Activated T-helper 17 cell treated with anti-CD3 and anti-CD28 coated beads, Interleukin-2, amount 50 U/mL, for 72 hours (primary cell): ENCODE measurements around the gene ALCAM. TPM values are rescaled to one million over a fixed set of nuclear protein-coding genes. Genes with fewer than 3 reads are reported as not detected.
A peak's percentile ranks its signal among the peaks of the same experiment; 100 is the strongest.

Experiments
- ATAC-seq: fragments of 150-1000 bp; cut with Tn5 transposase; replicated peaks from 2 replicates; pipeline ENCODE4 v1.10.0; 2021; ENCODE audit warnings: mild to moderate bottlenecking, moderate library complexity
- H3K27ac Mint-ChIP-seq: one replicate; pipeline ENCODE4 v1.8.0; 2022; ENCODE audit warnings: mixed read lengths
- H3K27me3 Mint-ChIP-seq: one replicate; pipeline ENCODE4 v1.8.0; 2022; ENCODE audit warnings: mixed read lengths
- H3K36me3 Mint-ChIP-seq: one replicate; pipeline ENCODE4 v1.8.0; 2022; ENCODE audit warnings: low read depth, mild to moderate bottlenecking, mixed read lengths
- H3K4me1 Mint-ChIP-seq: one replicate; pipeline ENCODE4 v1.8.0; 2022; ENCODE audit warnings: mixed read lengths
- H3K4me3 Mint-ChIP-seq: one replicate; pipeline ENCODE4 v1.8.0; 2022; ENCODE audit warnings: mild to moderate bottlenecking, mixed read lengths
- H3K9me3 Mint-ChIP-seq: one replicate; pipeline ENCODE4 v1.8.0; 2022; ENCODE audit warnings: mixed read lengths
- total RNA-seq, 2 donors: library from RNA; stranded (reverse); gene quantifications; one replicate each; pipeline ENCODE4 v1.2.3, GENCODE V29; 2022

ALCAM gene
- total RNA-seq, 2 donors from 2014 or later, result 8.2 to 11.9 TPM

DNA sequence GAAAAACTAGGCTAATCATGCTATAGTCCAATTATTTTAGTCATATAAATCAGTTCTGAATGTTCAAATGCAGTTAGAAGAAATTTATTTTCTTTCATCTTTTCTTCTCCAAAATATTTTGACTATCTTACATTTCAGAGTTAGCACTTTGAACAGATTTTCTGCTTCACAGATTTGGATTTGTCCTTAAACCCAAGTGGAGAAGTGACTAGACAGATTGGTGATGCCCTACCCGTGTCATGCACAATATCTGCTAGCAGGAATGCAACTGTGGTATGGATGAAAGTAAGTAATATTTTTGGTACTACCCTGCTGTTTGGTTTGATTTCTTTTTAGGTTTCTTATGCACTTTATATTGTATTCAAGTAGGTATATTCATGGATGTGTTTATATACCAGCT, 178.3 kb downstream of the ALCAM start:
- H3K36me3 Mint-ChIP-seq, result peaks cover 51% of the 10 kb centered on the region
- H3K27me3 Mint-ChIP-seq, result no peaks in the 10 kb centered on the region

DNA sequence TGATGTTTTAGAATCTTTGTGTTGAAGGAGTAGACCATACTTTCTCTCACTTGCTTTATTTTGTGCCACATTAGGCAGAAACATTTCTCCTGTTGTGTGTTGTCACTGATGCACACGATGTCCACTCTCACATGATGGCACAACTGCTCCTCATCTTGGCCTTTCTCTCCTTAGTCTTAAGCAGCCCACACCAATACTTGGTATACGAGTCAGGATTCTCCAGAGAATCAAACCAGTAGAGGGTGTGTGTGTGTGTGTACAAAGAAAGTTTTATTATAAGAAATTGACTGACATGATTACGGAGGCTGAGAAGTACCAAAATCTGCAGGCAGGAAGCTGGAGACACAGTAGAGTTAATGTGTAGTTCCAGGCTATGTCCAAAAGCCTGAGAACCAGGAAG, 187.1 kb downstream of the ALCAM start:
- Mint-ChIP-seq H3K9me3 (no peaks in the 10 kb centered on the region), H3K36me3 (peaks cover 35% of the 10 kb centered on the region), H3K4me3 (no peak overlapping the region), H3K27ac (no peak overlapping the region), H3K27me3 (no peaks in the 10 kb centered on the region), H3K4me1 (no peaks in the 10 kb centered on the region)
- ATAC-seq, result no peak

More for the DNA sequence above, 178.3 kb downstream of the ALCAM start:
- Mint-ChIP-seq H3K27ac (no peak overlapping the region), H3K9me3 (no peaks in the 10 kb centered on the region), H3K4me1 (no peaks in the 10 kb centered on the region), H3K4me3 (no peak overlapping the region)
- ATAC-seq, result no peak

DNA sequence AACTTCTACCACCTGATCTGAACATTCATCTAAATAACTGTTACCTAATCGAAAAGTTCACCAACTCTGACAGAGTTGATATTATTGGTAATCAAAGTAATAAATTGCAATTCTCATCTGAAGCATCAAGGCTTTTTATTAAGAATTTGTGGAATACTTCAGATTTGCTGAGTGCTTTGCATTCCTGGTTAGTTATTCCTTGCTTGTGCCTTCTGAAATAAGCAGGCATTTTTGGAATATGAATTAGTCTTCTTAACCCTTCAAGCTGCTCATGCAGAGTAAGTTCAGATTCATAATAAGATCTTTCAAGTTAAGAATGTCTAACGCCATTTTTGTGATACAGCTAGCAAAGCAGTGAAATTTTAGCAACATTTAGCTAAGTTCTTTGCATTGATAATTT, 188.5 kb downstream of the ALCAM start:
- Mint-ChIP-seq H3K4me1 (no peaks in the 10 kb centered on the region), H3K36me3 (peaks cover 32% of the 10 kb centered on the region), H3K9me3 (no peaks in the 10 kb centered on the region), H3K27ac (no peak overlapping the region), H3K27me3 (no peaks in the 10 kb centered on the region), H3K4me3 (no peak overlapping the region)
- ATAC-seq, result no peak

DNA sequence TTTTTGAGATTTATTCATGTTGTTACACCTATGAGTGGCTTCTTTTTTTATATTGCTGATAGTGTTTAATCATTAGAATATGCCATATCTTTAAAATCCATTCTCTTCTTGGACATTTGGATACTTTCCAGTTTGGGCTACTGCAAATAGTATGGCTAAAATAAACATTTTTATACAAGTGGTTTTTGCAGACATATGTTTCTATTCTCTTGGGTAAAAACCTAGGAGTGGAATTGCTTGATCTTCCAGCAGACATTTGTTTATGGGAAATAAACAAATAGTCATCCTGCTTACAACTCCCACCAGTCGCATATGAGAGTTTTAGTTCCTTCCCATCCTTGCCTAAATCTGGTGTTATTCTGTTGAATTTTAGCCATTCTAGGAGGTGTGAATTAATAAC, 193.1 kb downstream of the ALCAM start:
- Mint-ChIP-seq H3K4me1 (no peaks in the 10 kb centered on the region), H3K27me3 (no peaks in the 10 kb centered on the region), H3K4me3 (no peak overlapping the region), H3K27ac (no peak overlapping the region), H3K9me3 (no peaks in the 10 kb centered on the region), H3K36me3 (no peaks in the 10 kb centered on the region)
- no peak for ATAC-seq

DNA sequence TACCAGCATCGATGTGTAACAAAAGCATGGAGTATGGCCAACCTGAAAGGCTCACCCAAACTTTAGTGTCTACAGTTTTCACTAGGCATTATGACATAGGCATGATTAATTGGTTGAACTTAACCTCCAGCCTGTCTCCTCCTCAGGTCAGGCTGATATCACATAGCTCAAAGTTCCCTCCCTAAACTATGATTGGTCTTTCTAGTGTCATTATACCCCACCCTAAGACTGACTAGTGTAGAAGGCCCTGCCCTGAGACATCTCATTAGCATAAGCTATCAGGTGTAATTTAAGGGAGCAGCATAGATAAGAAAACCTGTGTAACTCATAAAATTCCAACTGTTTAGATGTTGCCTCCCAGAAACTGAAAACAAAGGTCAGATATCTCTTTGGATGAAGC, 195.2 kb downstream of the ALCAM start:
- Mint-ChIP-seq H3K27ac (no peak overlapping the region), H3K4me1 (no peaks in the 10 kb centered on the region), H3K4me3 (no peak overlapping the region), H3K27me3 (no peaks in the 10 kb centered on the region), H3K9me3 (no peaks in the 10 kb centered on the region), H3K36me3 (no peaks in the 10 kb centered on the region)
- no peak for ATAC-seq

DNA sequence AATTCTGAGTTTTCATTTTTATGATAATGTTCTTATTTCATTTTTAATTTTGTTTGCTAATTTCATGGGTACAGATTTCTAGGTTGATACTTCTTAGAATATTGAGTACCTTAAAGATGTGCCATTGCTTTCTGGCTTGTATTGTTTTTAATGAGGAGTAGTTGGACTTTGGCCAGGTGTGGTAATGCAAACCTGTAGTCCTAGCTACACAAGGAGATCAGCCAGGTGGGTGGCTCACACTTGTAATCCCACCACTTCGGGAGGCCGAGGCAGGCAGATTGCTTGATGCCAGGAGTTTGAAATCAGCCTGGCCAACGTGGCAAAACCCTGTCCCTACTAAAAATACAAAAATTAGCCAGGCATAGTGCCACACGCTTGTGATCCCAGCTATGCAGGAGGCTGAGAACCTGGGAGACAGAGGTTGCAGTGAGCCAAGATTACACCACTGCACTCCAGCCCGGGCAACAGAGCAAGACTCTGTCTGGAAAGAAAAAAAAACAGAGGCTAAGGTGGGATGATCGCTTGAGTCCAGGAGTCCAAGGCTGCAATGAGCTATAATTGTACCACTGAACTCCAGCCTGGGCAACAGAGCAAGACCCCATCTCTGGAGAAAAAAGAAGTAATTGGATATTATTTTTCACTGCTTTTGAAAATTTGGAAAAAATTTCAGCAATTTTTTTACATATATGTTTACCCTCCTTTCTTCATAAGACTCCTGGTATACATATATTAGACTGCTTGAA, 198.0 kb downstream of the ALCAM start:
- no peak overlapping the region for H3K4me3 Mint-ChIP-seq
- ATAC-seq, result no peak
- H3K27me3 Mint-ChIP-seq, result no peaks in the 10 kb centered on the region
- no peaks in the 10 kb centered on the region for H3K9me3 Mint-ChIP-seq
- H3K36me3 Mint-ChIP-seq, result no peaks in the 10 kb centered on the region
- no peaks in the 10 kb centered on the region for H3K4me1 Mint-ChIP-seq
- no peak overlapping the region for H3K27ac Mint-ChIP-seq

DNA sequence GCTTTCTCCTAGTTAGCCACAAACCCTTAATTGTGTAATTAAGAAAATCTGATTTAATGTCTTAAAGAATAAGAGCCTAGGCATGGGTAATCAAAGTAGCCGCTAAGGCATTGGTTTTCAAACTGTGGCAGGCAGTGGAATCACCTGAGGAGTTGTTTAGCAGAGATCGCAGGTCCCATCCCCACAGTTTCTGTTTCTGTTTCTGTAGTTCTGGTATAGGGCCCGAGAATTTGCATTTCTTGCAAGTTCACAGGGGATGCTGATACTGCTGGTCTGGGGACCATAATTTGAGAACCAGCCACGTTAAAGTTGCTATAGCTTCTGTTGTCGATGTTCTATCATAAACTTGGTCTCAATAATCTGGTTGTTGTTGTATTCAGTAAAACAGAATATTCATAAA, 204.3 kb downstream of the ALCAM start:
- Mint-ChIP-seq H3K4me1 (no peaks in the 10 kb centered on the region), H3K36me3 (no peaks in the 10 kb centered on the region), H3K27ac (no peak overlapping the region), H3K27me3 (no peaks in the 10 kb centered on the region), H3K9me3 (no peaks in the 10 kb centered on the region), H3K4me3 (no peak overlapping the region)
- no peak for ATAC-seq

DNA sequence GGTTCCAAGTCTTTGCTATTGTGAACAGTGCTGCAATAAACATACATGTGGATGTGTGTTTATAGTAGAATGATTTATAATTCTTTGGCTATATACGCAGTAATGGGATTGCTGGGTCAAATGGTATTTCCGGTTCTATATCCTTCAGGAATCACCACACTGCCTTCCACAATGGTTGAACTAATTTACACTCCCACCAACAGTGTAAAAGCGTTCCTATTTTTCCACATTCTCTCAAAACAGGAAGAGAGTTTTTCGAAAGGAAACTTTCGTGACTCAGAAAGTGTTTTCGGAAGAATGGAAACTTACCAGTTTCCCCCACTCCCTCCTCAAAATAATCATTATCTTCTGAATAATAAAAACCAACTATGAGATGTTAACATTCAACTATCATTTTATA, 205.8 kb downstream of the ALCAM start:
- ATAC-seq, result no peak
- Mint-ChIP-seq H3K27ac (no peak overlapping the region), H3K4me1 (no peaks in the 10 kb centered on the region), H3K36me3 (no peaks in the 10 kb centered on the region), H3K9me3 (no peaks in the 10 kb centered on the region), H3K27me3 (no peaks in the 10 kb centered on the region), H3K4me3 (no peak overlapping the region)

DNA sequence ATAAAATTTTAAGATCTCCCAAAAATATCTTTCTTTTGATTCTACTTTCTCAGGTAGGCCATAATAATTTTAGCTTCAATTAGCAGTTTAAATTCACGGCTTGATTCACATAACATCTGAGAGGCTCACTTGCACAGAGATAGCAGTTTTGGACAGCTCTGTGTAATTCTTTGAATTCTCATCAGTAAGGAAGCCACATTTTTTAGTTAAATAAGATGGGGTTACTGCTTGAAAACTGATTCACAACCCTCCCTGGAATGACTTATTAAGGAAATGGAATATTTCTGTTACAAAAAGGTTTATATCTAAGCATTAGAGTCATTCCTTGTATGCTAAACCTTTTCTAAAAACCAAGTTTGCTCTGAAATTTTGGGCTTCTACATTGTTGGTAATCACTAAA, 212.7 kb downstream of the ALCAM start:
- Mint-ChIP-seq H3K27me3 (no peaks in the 10 kb centered on the region), H3K4me3 (no peak overlapping the region), H3K9me3 (no peaks in the 10 kb centered on the region), H3K27ac (no peak overlapping the region), H3K4me1 (no peaks in the 10 kb centered on the region), H3K36me3 (no peaks in the 10 kb centered on the region)
- ATAC-seq, result no peak

DNA sequence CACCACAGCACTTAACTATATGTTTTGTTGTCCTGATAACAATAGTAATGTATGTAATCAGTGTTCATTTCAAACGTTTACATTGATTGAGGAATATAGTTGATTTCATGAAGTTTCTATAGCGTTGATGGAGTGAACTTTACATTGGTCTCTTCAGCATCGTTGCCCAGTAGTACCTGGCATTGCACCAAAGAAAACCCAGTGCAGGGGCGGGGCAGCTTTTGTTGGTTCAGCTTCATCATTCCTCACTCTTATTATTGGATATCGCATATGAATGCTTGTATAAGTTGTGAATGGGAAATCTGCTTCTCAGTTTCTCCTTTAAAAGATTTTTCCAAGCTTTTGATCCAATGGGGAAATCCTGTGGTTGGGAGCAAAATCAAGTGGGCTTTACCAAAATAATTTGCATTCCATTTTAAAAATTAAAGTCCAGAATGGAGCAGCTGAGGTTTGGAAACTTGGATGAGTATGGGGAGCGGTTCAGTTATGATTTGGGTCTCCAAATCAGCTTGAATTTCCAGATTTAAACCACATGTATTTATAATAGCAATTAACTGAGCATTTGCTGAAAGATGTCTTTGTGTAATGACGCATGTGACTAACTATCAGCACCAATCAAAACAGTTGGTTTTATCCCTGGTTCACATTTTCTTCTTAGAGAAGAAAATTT, 213.7 kb downstream of the ALCAM start:
- no peak overlapping the region for H3K4me3 Mint-ChIP-seq
- no peaks in the 10 kb centered on the region for H3K4me1 Mint-ChIP-seq
- no peaks in the 10 kb centered on the region for H3K9me3 Mint-ChIP-seq
- no peaks in the 10 kb centered on the region for H3K27me3 Mint-ChIP-seq
- no peaks in the 10 kb centered on the region for H3K36me3 Mint-ChIP-seq
- no peak for ATAC-seq
- no peak overlapping the region for H3K27ac Mint-ChIP-seq

DNA sequence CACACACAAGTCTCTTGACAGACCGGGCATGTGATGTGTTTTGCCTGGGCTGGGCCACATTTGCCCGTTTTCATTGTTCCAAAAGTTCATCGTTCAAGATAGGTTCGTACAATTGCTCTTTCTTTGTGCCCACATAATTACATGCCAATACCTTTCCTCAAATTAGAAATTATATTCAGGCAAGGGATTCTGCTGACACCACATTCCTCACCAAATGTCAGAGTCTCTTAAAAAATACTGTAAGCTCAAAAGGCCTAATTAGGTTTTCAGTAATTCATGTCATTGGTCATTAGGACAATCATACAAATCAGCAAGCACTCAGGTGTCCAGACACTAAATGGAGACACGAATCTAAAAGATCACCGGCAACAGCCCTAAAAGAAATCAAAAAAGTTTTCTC, 215.3 kb downstream of the ALCAM start:
- H3K4me3 Mint-ChIP-seq, result no peak overlapping the region
- no peak for ATAC-seq
- H3K27me3 Mint-ChIP-seq, result no peaks in the 10 kb centered on the region
- no peaks in the 10 kb centered on the region for H3K4me1 Mint-ChIP-seq
- no peak overlapping the region for H3K27ac Mint-ChIP-seq
- no peaks in the 10 kb centered on the region for H3K36me3 Mint-ChIP-seq
- no peaks in the 10 kb centered on the region for H3K9me3 Mint-ChIP-seq

DNA sequence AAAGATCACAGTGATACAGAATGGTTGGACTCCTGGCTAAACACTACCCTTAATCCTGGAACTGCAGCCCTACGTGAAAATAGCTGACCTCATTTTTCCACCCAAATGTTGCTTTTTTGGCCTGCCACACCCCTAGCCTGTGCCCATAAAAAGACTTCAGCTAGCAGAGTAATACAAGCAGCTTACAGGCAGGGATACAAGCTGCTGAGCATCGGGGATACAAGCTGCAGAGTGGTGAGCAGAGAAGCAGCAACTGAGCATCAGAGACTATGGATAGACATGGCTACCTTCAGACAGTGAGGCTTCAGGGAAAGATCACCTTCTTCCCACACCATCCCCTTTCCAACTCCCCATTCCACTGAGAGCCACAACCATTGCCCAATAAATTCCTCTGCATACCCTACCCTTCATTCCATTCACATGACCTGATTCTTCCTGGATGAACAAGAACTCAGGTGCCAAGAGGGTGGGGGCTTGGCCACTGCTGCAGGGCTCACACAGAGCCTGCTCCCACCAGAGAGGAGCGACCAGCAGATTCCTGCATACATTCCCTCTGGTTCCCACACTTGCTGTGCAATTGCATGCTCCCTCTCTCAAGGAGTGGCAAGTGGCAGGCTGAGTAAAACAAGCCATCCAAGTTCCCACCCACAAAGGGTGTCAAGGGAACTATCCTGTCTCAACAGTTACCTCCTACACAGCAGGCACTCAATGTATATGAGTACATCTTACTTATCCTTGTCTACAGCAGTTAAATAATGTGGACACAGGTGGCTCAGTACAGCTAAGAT, 217.5 kb downstream of the ALCAM start:
- H3K9me3 Mint-ChIP-seq, result no peaks in the 10 kb centered on the region
- no peak overlapping the region for H3K27ac Mint-ChIP-seq
- H3K36me3 Mint-ChIP-seq, result no peaks in the 10 kb centered on the region
- no peak overlapping the region for H3K4me3 Mint-ChIP-seq
- no peaks in the 10 kb centered on the region for H3K27me3 Mint-ChIP-seq
- ATAC-seq, result no peak
- H3K4me1 Mint-ChIP-seq, result no peaks in the 10 kb centered on the region

DNA sequence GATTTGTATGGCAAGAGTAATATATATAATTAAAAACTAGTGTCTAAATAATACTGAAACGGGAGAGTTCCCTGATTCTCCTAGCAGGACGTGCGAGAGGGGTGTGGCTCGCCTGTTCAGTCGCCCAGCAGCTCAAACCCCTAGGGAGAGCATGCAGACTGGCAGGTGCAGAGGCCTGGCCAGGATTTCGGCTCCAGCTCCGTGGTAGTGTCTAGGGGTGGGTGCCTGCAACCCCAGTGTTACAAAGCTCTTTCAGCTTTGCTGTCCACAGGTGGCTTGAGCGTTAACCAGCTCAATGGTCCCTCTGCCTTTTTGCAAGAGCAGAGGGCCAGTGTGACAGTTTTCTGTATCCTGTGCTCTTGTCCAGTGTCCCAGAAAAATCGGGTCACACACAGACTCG, 226.6 kb downstream of the ALCAM start:
- no peak for ATAC-seq
- no peak overlapping the region for H3K27ac Mint-ChIP-seq
- H3K36me3 Mint-ChIP-seq, result no peaks in the 10 kb centered on the region
- H3K4me3 Mint-ChIP-seq, result no peak overlapping the region
- no peaks in the 10 kb centered on the region for H3K9me3 Mint-ChIP-seq
- H3K27me3 Mint-ChIP-seq, result no peaks in the 10 kb centered on the region
- peaks cover 5% of the 10 kb centered on the region for H3K4me1 Mint-ChIP-seq

DNA sequence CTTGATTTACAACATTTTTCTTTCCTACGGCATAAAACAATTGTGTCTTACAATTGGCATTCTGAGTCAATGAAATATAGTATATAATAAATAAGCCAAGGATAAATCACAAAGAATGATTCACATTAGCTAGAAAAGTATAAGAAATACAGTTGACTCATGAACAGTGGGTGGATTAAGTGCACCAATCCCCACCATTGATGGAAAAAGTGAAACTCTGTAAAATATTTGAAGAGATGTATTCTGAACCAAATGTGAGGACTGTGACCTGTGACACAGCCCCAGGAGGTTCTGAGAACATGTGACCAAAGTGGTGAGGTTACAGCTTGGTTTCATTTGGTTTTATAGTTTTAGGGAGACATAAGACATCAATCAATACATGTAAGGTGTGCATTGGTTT, 227.5 kb downstream of the ALCAM start:
- peak; percentile 86 for ATAC-seq
- H3K9me3 Mint-ChIP-seq, result no peaks in the 10 kb centered on the region
- H3K4me1 Mint-ChIP-seq, result peaks cover 5% of the 10 kb centered on the region
- H3K27ac Mint-ChIP-seq, result no peak overlapping the region
- no peaks in the 10 kb centered on the region for H3K27me3 Mint-ChIP-seq
- no peak overlapping the region for H3K4me3 Mint-ChIP-seq
- H3K36me3 Mint-ChIP-seq, result no peaks in the 10 kb centered on the region
